H1 (cell line): Measurements from ENCODE around the gene DYNLRB1. TPM values are rescaled to one million over a fixed set of nuclear protein-coding genes. Genes with fewer than 3 reads are reported as not detected.
A peak's percentile ranks its signal among the peaks of the same experiment; 100 is the strongest.

ENCODE experiments used
- CTCF ChIA-PET: fragments of 300-600 bp; sonication (Branson Sonifier 250); formaldehyde crosslinking; loops from one replicate; lab custom pipeline; 2021; ENCODE audit not compliant: partially characterized antibody; lab: Charles Lee
- POLR2A ChIA-PET: fragments of 300-600 bp; sonication (Branson Sonifier 250); formaldehyde crosslinking; loops from one replicate; lab custom pipeline; 2021; ENCODE audit warnings: inconsistent platforms; ENCODE audit not compliant: partially characterized antibody; lab: Charles Lee
- DNase-seq, 2 experiments: peaks; one replicate each; pipeline versions ENCODE4 v3.0.0 to v3.0.0-alpha.2; 2010 to 2022; ENCODE audit warnings: low spot score in 2 of 2, low read depth in 1 of 2, mixed read lengths in 1 of 2
- FAIRE-seq: peaks from 2 replicates; lab custom pipeline; 2011; peaks lifted over from hg19 to GRCh38; lab: Jason Lieb, UNC
- H2AFZ ChIP-seq: 2 replicates; pipeline ENCODE4 v1.8.1; 2012; ENCODE audit warnings: low read length, inconsistent platforms
- H2AK5ac ChIP-seq: 2 replicates; pipeline ENCODE4 v1.6.1; 2013; ENCODE audit warnings: low read depth, low read length
- H2BK120ac ChIP-seq: replicated peaks from 2 replicates; pipeline ENCODE3; 2013; ENCODE audit warnings: low read depth, low read length, inconsistent platforms
- H2BK12ac ChIP-seq: 2 replicates; pipeline ENCODE4 v1.6.1; 2013; ENCODE audit warnings: low read depth, low read length
- H2BK15ac ChIP-seq: 2 replicates; pipeline ENCODE4 v1.6.1; 2013; ENCODE audit warnings: low read length
- H2BK20ac ChIP-seq: 2 replicates; pipeline ENCODE4 v1.6.1; 2013; ENCODE audit warnings: low read length
- H2BK5ac ChIP-seq: 2 replicates; pipeline ENCODE4 v1.6.1; 2013; ENCODE audit warnings: low read depth, low read length
- H3K14ac ChIP-seq: 2 replicates; pipeline ENCODE4 v1.6.1; 2013; ENCODE audit warnings: inconsistent platforms; ENCODE audit not compliant: insufficient read length
- H3K18ac ChIP-seq: 2 replicates; pipeline ENCODE4 v1.6.1; 2013; ENCODE audit warnings: low read length; ENCODE audit errors: extremely low read depth
- H3K23ac ChIP-seq: 2 replicates; pipeline ENCODE4 v1.6.1; 2013; ENCODE audit warnings: inconsistent platforms; ENCODE audit not compliant: insufficient read length
- H3K23me2 ChIP-seq: 2 replicates; pipeline ENCODE4 v1.6.1; 2013; ENCODE audit warnings: low read depth, low read length
- H3K27ac ChIP-seq: 2 replicates; pipeline ENCODE4 v1.6.1; 2011; ENCODE audit warnings: low read depth, low read length, inconsistent platforms
- H3K27me3 ChIP-seq, 4 experiments: replicated peaks in 1 of 4; 1 replicate in 1 of 4; 2 replicates in 3 of 4; pipeline versions ENCODE4 v1.6.1 to v1.8.1; 2011 to 2013; ENCODE audit warnings: low read length in 3 of 4, mild to moderate bottlenecking in 3 of 4, inconsistent platforms in 2 of 4, mixed read lengths in 2 of 4, moderate library complexity in 1 of 4; ENCODE audit not compliant: control insufficient read depth in 3 of 4, insufficient read depth in 3 of 4; ENCODE audit errors: extremely low read depth in 1 of 4
- H3K36me3 ChIP-seq, 4 experiments: 2 replicates each; pipeline versions ENCODE4 v1.6.1 to v1.8.1; 2011 to 2013; ENCODE audit warnings: mild to moderate bottlenecking in 4 of 4, low read length in 3 of 4, moderate library complexity in 2 of 4, control low read depth in 1 of 4, inconsistent platforms in 1 of 4; ENCODE audit not compliant: insufficient read depth in 4 of 4, control insufficient read depth in 2 of 4
- H3K4ac ChIP-seq: replicated peaks from 2 replicates; pipeline ENCODE3; 2013; ENCODE audit warnings: low read length, low read depth, mixed read lengths, inconsistent platforms; ENCODE audit not compliant: insufficient read length
- H3K4me1 ChIP-seq, 4 experiments: replicated peaks in 1 of 4; 1 replicate in 1 of 4; 2 replicates in 3 of 4; pipeline versions ENCODE4 v1.6.1 to v1.8.1; 2011 to 2013; ENCODE audit warnings: low read length in 3 of 4, inconsistent platforms in 2 of 4, mixed read lengths in 1 of 4; ENCODE audit not compliant: insufficient read depth in 4 of 4, control insufficient read depth in 3 of 4
- H3K4me2 ChIP-seq, 2 experiments: 2 replicates each; pipeline versions ENCODE4 v1.6.1 to v1.8.1; 2011 to 2013; ENCODE audit warnings: low read depth in 2 of 2, low read length in 2 of 2, control low read depth in 1 of 2, inconsistent platforms in 1 of 2, mild to moderate bottlenecking in 1 of 2; ENCODE audit not compliant: insufficient read depth in 1 of 2
- H3K4me3 ChIP-seq, 4 experiments: fragments of 200-600, 300-600 bp in 1 of 4; sonication (generic), shearing (Covaris generic), sonication (Bioruptor Twin) in 1 of 4; 2 replicates each; pipeline versions ENCODE4 v1.5.1 to v1.8.1; 2011 to 2016; ENCODE audit warnings: low read length in 4 of 4, low read depth in 3 of 4, control low read depth in 2 of 4, inconsistent platforms in 2 of 4, mild to moderate bottlenecking in 2 of 4, mixed read lengths in 1 of 4, moderate library complexity in 1 of 4; ENCODE audit not compliant: insufficient read depth in 2 of 4; ENCODE audit errors: extremely low read depth in 1 of 4
- H3K56ac ChIP-seq: replicated peaks from 2 replicates; pipeline ENCODE3; 2013; ENCODE audit warnings: low read depth, mild to moderate bottlenecking, mixed read lengths, low read length, inconsistent platforms; ENCODE audit not compliant: insufficient read length
- H3K79me1 ChIP-seq: 2 replicates; pipeline ENCODE4 v1.6.1; 2013; ENCODE audit warnings: low read depth, low read length, control low read depth
- H3K79me2 ChIP-seq, 2 experiments: 2 replicates each; pipeline versions ENCODE4 v1.6.1 to v1.8.1; 2012 to 2013; ENCODE audit warnings: low read length in 2 of 2, mild to moderate bottlenecking in 2 of 2, inconsistent platforms in 1 of 2; ENCODE audit not compliant: insufficient read depth in 2 of 2, control insufficient read depth in 1 of 2
- H3K9ac ChIP-seq, 4 experiments: replicated peaks in 1 of 4; 1 replicate in 1 of 4; 2 replicates in 3 of 4; pipeline versions ENCODE4 v1.6.1 to v1.8.1; 2011 to 2013; ENCODE audit warnings: low read depth in 3 of 4, low read length in 3 of 4, control low read depth in 2 of 4, mild to moderate bottlenecking in 2 of 4, moderate library complexity in 2 of 4, inconsistent platforms in 1 of 4; ENCODE audit errors: extremely low read depth in 1 of 4
- H3K9me3 ChIP-seq, 2 experiments: 2 replicates each; pipeline versions ENCODE4 v1.6.1 to v1.8.1; 2012 to 2013; ENCODE audit warnings: mild to moderate bottlenecking in 2 of 2, moderate library complexity in 2 of 2, control low read depth in 1 of 2, inconsistent platforms in 1 of 2, low read depth in 1 of 2, low read length in 1 of 2, mixed read lengths in 1 of 2; ENCODE audit not compliant: insufficient read depth in 2 of 2
- H4K20me1 ChIP-seq, 2 experiments: replicated peaks in 1 of 2; 2 replicates each; pipeline versions ENCODE3 to v1.8.1; 2011 to 2013; ENCODE audit warnings: inconsistent platforms in 2 of 2, low read length in 2 of 2, mild to moderate bottlenecking in 1 of 2; ENCODE audit not compliant: insufficient read depth in 2 of 2, control insufficient read depth in 1 of 2
- H4K5ac ChIP-seq: 2 replicates; pipeline ENCODE4 v1.6.1; 2013; ENCODE audit warnings: low read length, low read depth, mixed read lengths, inconsistent platforms; ENCODE audit not compliant: insufficient read length
- H4K8ac ChIP-seq: 2 replicates; pipeline ENCODE4 v1.8.0; 2013; ENCODE audit warnings: mild to moderate bottlenecking, moderate library complexity, low read length, inconsistent platforms; ENCODE audit not compliant: insufficient read depth; ENCODE audit errors: extremely low read depth
- H4K91ac ChIP-seq: replicated peaks from 2 replicates; pipeline ENCODE3; 2013; ENCODE audit warnings: low read length, mixed read lengths, inconsistent platforms; ENCODE audit not compliant: insufficient read length
- KDM1A ChIP-seq: fragments of 200-600, 300-600 bp; sonication (generic); IDR thresholded peaks from 2 replicates; pipeline ENCODE4 v1.7.1; 2016; ENCODE audit warnings: mild to moderate bottlenecking, low read length, borderline replicate concordance
- MAX ChIP-seq: IDR thresholded peaks from 2 replicates; pipeline ENCODE4 v1.6.1; 2012; ENCODE audit warnings: inconsistent platforms
- SIRT6 ChIP-seq: IDR thresholded peaks from one replicate; pipeline ENCODE4 v1.7.1; 2012; ENCODE audit warnings: low read length, inconsistent platforms
- SP2 ChIP-seq: IDR thresholded peaks from 2 replicates; pipeline ENCODE4 v1.6.1; 2012; ENCODE audit warnings: mild to moderate bottlenecking, low read length, inconsistent platforms
- TAF7 ChIP-seq: optimal IDR thresholded peaks from 2 replicates; pipeline ENCODE3; 2011; ENCODE audit warnings: low read depth, mild to moderate bottlenecking, inconsistent platforms, low read length, moderate library complexity, borderline replicate concordance
- WGBS, 2 experiments: shearing (Covaris generic) in 1 of 2; methylation state at CpG; one replicate each; pipeline versions ENCODE4 v1.1.6 to v1.1.7; 2013 to 2015; ENCODE audit warnings: low lambda C conversion rate in 2 of 2, mixed read lengths in 2 of 2, inconsistent platforms in 1 of 2, low coverage in 1 of 2, missing lambda C conversion rate in 1 of 2; ENCODE audit not compliant: insufficient replicate concordance in 2 of 2, insufficient coverage in 1 of 2, insufficient read length in 1 of 2; ENCODE audit errors: extremely low coverage in 1 of 2, missing lambda C conversion rate in 1 of 2; 5-methylcytosine and 5-hydroxymethylcytosine counted together
- polyA plus RNA-seq, 7 experiments: library from polyadenylated mRNA; depleted of rRNA in 3 of 7; stranded (reverse) in 5 of 7; unstranded in 2 of 7; fragments of >200 nt in 5 of 7; fragments of 200-250 nt in 2 of 7; gene quantifications; 1 replicate in 5 of 7; 2 replicates in 1 of 7; 4 replicates in 1 of 7; pipeline versions ENCODE4 v1.2.1 to v1.2.3, GENCODE V29; 2011 to 2013; ENCODE audit warnings: missing spikeins in 2 of 7, mixed read lengths in 2 of 7
- total RNA-seq: library from RNA; stranded (reverse); fragmentation: NEBNext Ultra II Directional; extraction: Animal tissue kit (Norgen Biotek cat#: 25700); gene quantifications from 2 replicates; pipeline ENCODE4 v1.2.1, GENCODE V29; 2021

DYNLRB1 gene
- total and polyA plus RNA-seq, 2 of the 8 experiments (the other 6 are each of a cell fraction or from before 2014, with no cell fraction given): 109 to 214 TPM

DNA sequence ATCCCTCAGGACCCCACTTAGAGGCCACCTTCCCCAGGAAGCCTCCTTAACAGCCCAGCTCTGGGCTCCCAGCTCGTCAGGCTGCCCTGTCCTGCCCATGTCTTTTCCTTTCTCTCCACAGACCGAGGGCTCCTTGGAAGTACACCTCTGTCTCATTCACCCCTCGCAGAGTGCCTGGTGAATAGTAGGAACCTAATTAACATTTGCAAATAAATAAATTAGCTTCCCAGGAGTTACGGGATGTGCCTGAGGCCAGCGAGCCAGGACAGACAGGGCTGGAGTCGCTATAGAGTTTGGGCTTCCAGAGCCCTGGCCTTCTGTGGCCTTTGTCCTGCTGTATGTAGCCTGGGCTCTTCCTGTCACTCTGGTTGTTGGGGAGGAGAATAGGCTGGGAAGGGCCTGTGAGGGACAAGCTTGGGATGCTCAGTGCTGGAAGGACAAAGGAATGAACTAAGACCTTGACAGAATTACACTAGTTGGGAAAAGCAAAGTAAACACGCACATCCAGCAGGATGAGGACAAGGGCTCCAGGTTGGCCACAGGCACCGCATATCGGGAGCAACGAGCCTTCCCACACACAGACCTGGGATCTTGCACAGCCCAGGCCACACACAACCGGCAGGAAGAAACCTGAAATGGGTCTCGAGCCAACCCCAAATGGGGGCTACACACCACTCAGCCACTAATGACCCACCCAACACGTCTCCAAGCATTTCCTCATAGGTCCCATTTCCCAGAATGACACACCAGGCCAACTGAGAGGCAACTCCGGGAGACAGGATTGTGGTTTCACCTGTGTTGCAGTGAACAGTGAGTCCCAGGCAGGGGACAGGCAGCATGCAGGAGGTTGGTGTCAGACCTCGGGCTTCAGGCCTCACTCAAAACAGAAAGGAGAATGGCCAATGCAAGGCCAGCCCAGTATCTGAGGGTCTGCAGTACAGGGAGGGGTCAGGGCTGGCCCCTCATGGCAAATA, 52.0 kb downstream of the DYNLRB1 start:
- ChIA-PET CTCF (interaction anchor here (1.6 to 1.9 kb wide), 2 partner anchors 8 to 140 kb away, joined by 4 to 7 read pairs; no protein-coding TSS in a partner anchor), POLR2A (interaction anchor here (1.1 to 2.0 kb wide), 2 partner anchors 10 to 25 kb away, joined by 3 to 8 read pairs; partner anchors contain the start of gene MAP1LC3A)
- Histone ChIP-seq H3K23me2 (peaks cover 3% of the 10 kb centered on the region), H4K91ac (no peak overlapping the region), H3K79me2 (no peaks in the 10 kb centered on the region), H3K27me3 (no peaks in the 10 kb centered on the region; a peak in 1 of 7 replicates), H2BK15ac (no peak overlapping the region), H4K20me1 (peaks cover 0 to 4% of the 10 kb centered on the region in 2 experiments), H2BK5ac (peak overlapping the region; percentile 66; the same call in 1 of the 2 replicates), H2BK120ac (no peak overlapping the region), H3K4me3 (no peak overlapping the region), H3K9ac (no peak overlapping the region), H3K27ac (no peak overlapping the region), H3K14ac (no peak overlapping the region), H3K4me1 (0 out of 7 replicates have a peak, but pooled peaks cover 0 to 4% (median 1%) of the 10 kb centered on the region in 4 experiments), H3K56ac (no peak overlapping the region), H2AK5ac (no peak overlapping the region), H2BK20ac (no peak overlapping the region), H2BK12ac (no peak overlapping the region), H3K36me3 (peaks cover 0 to 2% (median 0%) of the 10 kb centered on the region in 4 experiments; a peak in 1 of 8 replicates), H3K9me3 (no peaks in the 10 kb centered on the region), H3K18ac (no peak overlapping the region), H3K23ac (no peak overlapping the region), H2AFZ (no peak overlapping the region), H3K79me1 (peaks cover 6% of the 10 kb centered on the region; the same call in 1 of the 2 replicates), H3K4me2 (no peak overlapping the region), H4K5ac (no peak overlapping the region), H4K8ac (no peak overlapping the region), H3K4ac (no peak overlapping the region)
- FAIRE-seq (no peak), DNase-seq (no peak)
- WGBS, 2 experiments: 82% methylated on average over 15 of the region's 15 CpGs; no CpG with 5 or more reads in 1 of the 2 experiments
- TF ChIP-seq SP2: no peak
- no peak for TF ChIP-seq KDM1A
- TF ChIP-seq MAX: no peak
- TF ChIP-seq SIRT6: no peak
- TF ChIP-seq TAF7: no peak
